Mesendoderm (in vitro differentiated cells): ENCODE measurements around the gene SLITRK6.

Experiments used
- DNase-seq: peaks from one replicate; pipeline ENCODE4 v3.0.0; 2013
- H2AK5ac ChIP-seq: 2 replicates; pipeline ENCODE4 v1.6.1; 2013; ENCODE audit warnings: low read length, inconsistent platforms
- H2BK120ac ChIP-seq: 2 replicates; pipeline ENCODE4 v1.6.1; 2013; ENCODE audit warnings: low read depth, mild to moderate bottlenecking, low read length, moderate library complexity, mixed read lengths
- H2BK15ac ChIP-seq: replicated peaks from 2 replicates; pipeline ENCODE4 v1.6.1; 2013; ENCODE audit warnings: low read depth, mild to moderate bottlenecking, moderate library complexity
- H2BK5ac ChIP-seq: 2 replicates; pipeline ENCODE4 v1.6.1; 2013; ENCODE audit warnings: low read length, inconsistent platforms
- H3K18ac ChIP-seq: 2 replicates; pipeline ENCODE4 v1.6.1; 2013; ENCODE audit warnings: mild to moderate bottlenecking, low read length, mixed read lengths
- H3K23ac ChIP-seq: one replicate; pipeline ENCODE4 v1.6.1; 2013; ENCODE audit warnings: low read length
- H3K27ac ChIP-seq: 2 replicates; pipeline ENCODE4 v1.5.1; 2013; ENCODE audit warnings: low read depth, mild to moderate bottlenecking, inconsistent platforms, low read length, moderate library complexity
- H3K27me3 ChIP-seq: 2 replicates; pipeline ENCODE4 v1.6.1; 2013; ENCODE audit warnings: low read length, control low read depth, mild to moderate bottlenecking, inconsistent platforms; ENCODE audit not compliant: insufficient read depth, poor library complexity
- H3K36me3 ChIP-seq: 2 replicates; pipeline ENCODE4 v1.6.1; 2013; ENCODE audit warnings: low read length, inconsistent platforms; ENCODE audit not compliant: control insufficient read depth, insufficient read depth
- H3K4ac ChIP-seq: one replicate; pipeline ENCODE4 v1.6.1; 2013; ENCODE audit warnings: low read depth, mild to moderate bottlenecking, low read length, moderate library complexity
- H3K4me1 ChIP-seq: 2 replicates; pipeline ENCODE4 v1.6.1; 2013; ENCODE audit warnings: low read depth, low read length, inconsistent platforms; ENCODE audit not compliant: control insufficient read depth
- H3K4me2 ChIP-seq: 2 replicates; pipeline ENCODE4 v1.6.1; 2013; ENCODE audit warnings: low read length
- H3K4me3 ChIP-seq: 2 replicates; pipeline ENCODE4 v1.5.1; 2013; ENCODE audit warnings: mild to moderate bottlenecking, low read length
- H3K56ac ChIP-seq: one replicate; pipeline ENCODE4 v1.6.1; 2013; ENCODE audit warnings: low read length
- H3K79me1 ChIP-seq: 2 replicates; pipeline ENCODE4 v1.6.1; 2013; ENCODE audit warnings: low read length, inconsistent platforms
- H3K79me2 ChIP-seq: 2 replicates; pipeline ENCODE4 v1.6.1; 2013; ENCODE audit warnings: mild to moderate bottlenecking, low read length; ENCODE audit not compliant: control insufficient read depth, insufficient read depth
- H3K9ac ChIP-seq: 2 replicates; pipeline ENCODE4 v1.6.1; 2013; ENCODE audit warnings: low read length, inconsistent platforms
- H4K5ac ChIP-seq: one replicate; pipeline ENCODE4 v1.6.1; 2013; ENCODE audit warnings: low read length
- H4K8ac ChIP-seq: one replicate; pipeline ENCODE4 v1.6.1; 2013; ENCODE audit warnings: low read depth, mild to moderate bottlenecking, control low read depth, low read length, moderate library complexity
- WGBS: extraction: QIAGEN DNeasy Blood & Tissue Kit; methylation state at CpG from one replicate; pipeline ENCODE4 v1.1.7; 2013; ENCODE audit warnings: low lambda C conversion rate, missing lambda C conversion rate; ENCODE audit not compliant: insufficient coverage; ENCODE audit errors: extremely low coverage; 5-methylcytosine and 5-hydroxymethylcytosine counted together

SLITRK6 gene

DNA sequence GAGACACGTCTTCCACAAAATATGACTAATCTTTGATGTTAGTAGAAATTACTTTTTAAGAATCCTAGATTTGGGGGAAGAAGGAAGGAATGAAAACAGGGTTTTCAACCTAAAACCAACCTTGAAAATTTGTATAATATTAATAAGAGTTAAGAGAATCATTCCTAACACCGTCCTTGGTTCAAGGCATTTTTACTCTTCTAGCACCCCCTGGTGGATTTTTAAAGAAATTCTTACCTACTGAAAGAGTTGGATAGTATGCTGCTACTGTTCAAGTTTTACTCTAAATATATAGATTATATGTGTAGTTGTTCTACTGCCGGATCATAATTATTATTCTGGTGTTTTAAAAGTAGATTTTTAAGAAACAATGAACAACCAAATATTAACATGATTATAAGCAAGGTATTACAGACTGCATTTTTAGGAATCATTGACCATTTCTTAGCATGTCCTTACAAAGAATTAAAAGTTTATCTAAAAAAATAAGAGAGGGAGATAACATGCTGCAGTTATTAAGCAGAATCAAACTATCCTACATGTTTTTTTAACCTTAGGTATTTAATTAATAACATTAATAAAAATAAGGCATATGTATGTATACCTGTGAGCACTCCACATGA, 7.4 kb upstream of the SLITRK6 start:
- H2BK15ac ChIP-seq = no peak overlapping the region
- H2BK5ac ChIP-seq = no peak overlapping the region
- H3K9ac ChIP-seq = no peak overlapping the region
- H3K18ac ChIP-seq = no peak overlapping the region
- no peaks in the 10 kb centered on the region for H3K79me2 ChIP-seq
- no peak overlapping the region for H4K8ac ChIP-seq
- H2AK5ac ChIP-seq = no peak overlapping the region
- H3K27me3 ChIP-seq = no peaks in the 10 kb centered on the region
- H3K36me3 ChIP-seq = no peaks in the 10 kb centered on the region
- no peak overlapping the region for H4K5ac ChIP-seq
- peak; percentile 40 for DNase-seq
- H3K79me1 ChIP-seq = no peaks in the 10 kb centered on the region
- no CpG with 5 or more reads among the region's 3 CpGs for WGBS
- H2BK120ac ChIP-seq = no peak overlapping the region
- no peak overlapping the region for H3K4me3 ChIP-seq
- H3K4me2 ChIP-seq = no peak overlapping the region
- H3K4ac ChIP-seq = no peak overlapping the region
- H3K27ac ChIP-seq = no peak overlapping the region
- no peaks in the 10 kb centered on the region for H3K4me1 ChIP-seq
- H3K56ac ChIP-seq = no peak overlapping the region
- no peak overlapping the region for H3K23ac ChIP-seq

DNA sequence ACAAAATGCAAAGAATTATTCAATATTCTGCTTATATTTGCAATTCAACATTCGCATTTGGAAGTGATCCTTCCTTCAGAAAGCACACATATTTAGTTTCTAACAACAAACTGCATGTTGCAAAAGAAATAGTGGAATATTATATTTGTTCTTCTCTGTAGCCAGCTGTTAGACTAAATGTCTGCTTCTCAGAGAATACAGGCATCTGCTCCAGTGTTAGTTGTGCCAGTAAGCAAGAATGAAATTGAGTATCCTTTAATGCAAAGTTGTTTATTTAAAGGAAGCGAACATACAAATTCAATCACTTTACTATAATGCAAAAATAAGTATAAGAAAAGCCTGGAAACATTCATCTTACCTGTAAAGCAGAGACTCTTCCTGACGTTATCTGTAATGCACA, 663 bp downstream of the SLITRK6 start:
- Histone ChIP-seq H3K9ac (no peak overlapping the region), H3K27ac (no peak overlapping the region), H4K5ac (no peak overlapping the region), H3K23ac (no peak overlapping the region), H3K27me3 (no peaks in the 10 kb centered on the region), H3K36me3 (no peaks in the 10 kb centered on the region), H4K8ac (no peak overlapping the region), H3K79me1 (no peaks in the 10 kb centered on the region), H3K4ac (no peak overlapping the region), H2BK120ac (no peak overlapping the region), H2BK5ac (no peak overlapping the region), H2AK5ac (no peak overlapping the region), H3K4me1 (no peaks in the 10 kb centered on the region), H3K18ac (no peak overlapping the region), H3K56ac (no peak overlapping the region), H3K4me3 (no peak overlapping the region), H3K79me2 (no peaks in the 10 kb centered on the region), H2BK15ac (no peak overlapping the region), H3K4me2 (no peak overlapping the region)
- WGBS = no CpG with 5 or more reads among the region's 3 CpGs
- DNase-seq = peak; percentile 1

DNA sequence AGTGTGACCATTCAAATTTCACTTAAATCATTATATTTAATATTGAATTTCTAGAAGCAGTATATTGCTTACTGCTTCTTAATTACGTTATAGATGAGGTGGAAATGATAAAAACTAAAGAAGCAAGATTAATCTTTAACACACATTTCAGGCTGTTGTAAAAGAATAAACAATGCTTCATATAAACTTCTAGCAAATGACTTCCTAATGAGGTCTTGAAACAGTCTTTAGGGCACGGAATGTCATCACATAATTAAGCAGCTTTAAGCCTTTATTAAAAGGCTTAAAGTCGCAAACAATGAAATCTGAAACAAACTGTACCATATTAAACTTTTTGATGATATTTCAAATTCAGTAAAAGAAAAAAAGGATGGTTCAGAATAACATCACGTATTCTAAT, 1.9 kb downstream of the SLITRK6 start:
- H2BK5ac ChIP-seq = no peak overlapping the region
- DNase-seq = no peak
- H3K36me3 ChIP-seq = no peaks in the 10 kb centered on the region
- no peak overlapping the region for H3K4me2 ChIP-seq
- H4K5ac ChIP-seq = no peak overlapping the region
- no peak overlapping the region for H3K4me3 ChIP-seq
- H2BK120ac ChIP-seq = no peak overlapping the region
- no peaks in the 10 kb centered on the region for H3K4me1 ChIP-seq
- H3K27ac ChIP-seq = no peak overlapping the region
- no peak overlapping the region for H3K9ac ChIP-seq
- H2BK15ac ChIP-seq = no peak overlapping the region
- no peak overlapping the region for H3K4ac ChIP-seq
- no peak overlapping the region for H3K18ac ChIP-seq
- no peak overlapping the region for H3K56ac ChIP-seq
- H3K27me3 ChIP-seq = no peaks in the 10 kb centered on the region
- H3K79me1 ChIP-seq = no peaks in the 10 kb centered on the region
- no peaks in the 10 kb centered on the region for H3K79me2 ChIP-seq
- no peak overlapping the region for H3K23ac ChIP-seq
- no peak overlapping the region for H2AK5ac ChIP-seq
- no CpG with 5 or more reads among the region's 4 CpGs for WGBS
- no peak overlapping the region for H4K8ac ChIP-seq

DNA sequence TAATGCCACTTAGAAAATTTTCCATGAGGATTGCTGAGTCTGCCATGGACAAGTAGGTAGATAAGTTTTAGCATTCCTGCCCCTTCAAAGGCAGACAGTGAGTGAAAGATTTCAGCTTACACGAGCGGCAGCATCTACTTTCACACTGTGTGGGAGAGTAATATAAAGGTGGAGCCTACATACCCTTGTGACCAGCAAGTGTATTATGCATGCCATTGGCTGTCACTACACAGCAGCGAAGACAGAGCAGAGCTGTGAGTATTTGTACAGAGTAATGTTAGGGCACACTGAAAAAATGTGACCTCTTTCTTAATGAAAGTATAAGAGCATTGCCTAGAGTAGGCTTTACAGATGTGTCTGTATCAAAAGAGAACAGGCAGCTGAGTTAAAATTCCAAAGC, 14.0 kb downstream of the SLITRK6 start:
- Histone ChIP-seq H3K4me3 (no peak overlapping the region), H2BK15ac (no peak overlapping the region), H4K5ac (no peak overlapping the region), H3K9ac (no peak overlapping the region), H3K23ac (no peak overlapping the region), H2BK120ac (no peak overlapping the region), H3K79me2 (no peaks in the 10 kb centered on the region), H4K8ac (no peak overlapping the region), H3K79me1 (no peaks in the 10 kb centered on the region), H3K4me1 (no peaks in the 10 kb centered on the region), H3K4ac (peak overlapping the region; percentile 43), H2AK5ac (no peak overlapping the region), H3K27me3 (no peaks in the 10 kb centered on the region), H3K27ac (no peak overlapping the region), H3K56ac (no peak overlapping the region), H3K4me2 (no peak overlapping the region), H2BK5ac (no peak overlapping the region), H3K36me3 (no peaks in the 10 kb centered on the region), H3K18ac (no peak overlapping the region)
- no peak for DNase-seq
- WGBS = no CpG with 5 or more reads among the region's 3 CpGs

DNA sequence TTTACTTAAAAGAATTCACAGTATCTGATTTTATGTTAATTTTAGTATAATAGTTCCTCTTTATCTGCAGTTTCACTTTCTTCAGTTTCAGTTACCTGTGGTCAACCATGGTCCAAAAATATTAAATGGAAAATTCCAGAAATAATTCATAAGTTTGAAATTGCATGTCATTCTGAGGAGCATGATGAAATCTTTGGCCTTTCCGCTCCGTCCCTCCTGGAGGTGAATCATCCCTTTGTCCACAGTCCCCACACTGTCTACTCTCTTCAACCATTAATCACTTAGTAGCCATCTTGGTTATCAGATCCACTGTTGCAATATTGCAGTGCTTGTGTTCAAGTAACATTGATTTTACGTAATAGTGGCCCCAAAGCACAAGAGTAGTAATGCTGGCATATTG, 26.9 kb downstream of the SLITRK6 start:
- no peak overlapping the region for H4K8ac ChIP-seq
- H3K18ac ChIP-seq = no peak overlapping the region
- H3K9ac ChIP-seq = no peak overlapping the region
- no peak overlapping the region for H3K4ac ChIP-seq
- H3K27ac ChIP-seq = no peak overlapping the region
- H3K36me3 ChIP-seq = no peaks in the 10 kb centered on the region
- H3K4me2 ChIP-seq = no peak overlapping the region
- no peak overlapping the region for H2AK5ac ChIP-seq
- H4K5ac ChIP-seq = no peak overlapping the region
- no peak overlapping the region for H3K4me3 ChIP-seq
- no peaks in the 10 kb centered on the region for H3K79me1 ChIP-seq
- no peaks in the 10 kb centered on the region for H3K4me1 ChIP-seq
- no peak overlapping the region for H2BK15ac ChIP-seq
- no peak overlapping the region for H3K56ac ChIP-seq
- H2BK120ac ChIP-seq = no peak overlapping the region
- no CpG with 5 or more reads among the region's 3 CpGs for WGBS
- no peaks in the 10 kb centered on the region for H3K27me3 ChIP-seq
- no peak for DNase-seq
- H3K23ac ChIP-seq = no peak overlapping the region
- H2BK5ac ChIP-seq = no peak overlapping the region
- H3K79me2 ChIP-seq = no peaks in the 10 kb centered on the region

DNA sequence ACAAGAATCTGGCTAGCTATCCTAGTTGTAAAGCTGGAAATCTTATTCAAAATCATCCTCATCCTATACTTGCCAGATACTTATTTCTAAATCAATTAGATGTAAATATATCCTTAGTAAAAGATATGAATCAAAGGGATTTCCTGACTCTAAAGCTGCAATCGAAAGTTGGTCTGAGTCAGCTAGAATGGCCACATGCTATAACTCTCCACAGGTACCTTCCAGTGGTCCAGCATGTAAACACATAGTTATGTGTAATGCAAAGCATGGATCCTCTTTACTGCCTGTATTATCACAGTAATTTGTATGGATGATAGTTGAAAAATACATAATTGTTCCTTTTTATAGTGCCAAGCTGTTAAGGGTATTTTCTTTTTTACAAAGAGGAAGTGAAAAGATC, 27.4 kb downstream of the SLITRK6 start:
- H4K8ac ChIP-seq = no peak overlapping the region
- no peak overlapping the region for H3K4me2 ChIP-seq
- H3K79me2 ChIP-seq = no peaks in the 10 kb centered on the region
- H3K79me1 ChIP-seq = no peaks in the 10 kb centered on the region
- no peak overlapping the region for H2BK5ac ChIP-seq
- no peak overlapping the region for H3K18ac ChIP-seq
- no peak overlapping the region for H3K56ac ChIP-seq
- no peak overlapping the region for H2BK15ac ChIP-seq
- H2BK120ac ChIP-seq = no peak overlapping the region
- no peaks in the 10 kb centered on the region for H3K4me1 ChIP-seq
- no peak overlapping the region for H3K4ac ChIP-seq
- no peak for DNase-seq
- H3K36me3 ChIP-seq = no peaks in the 10 kb centered on the region
- WGBS = no CpG with 5 or more reads among the region's 1 CpG
- no peak overlapping the region for H3K9ac ChIP-seq
- no peak overlapping the region for H4K5ac ChIP-seq
- no peak overlapping the region for H3K4me3 ChIP-seq
- H2AK5ac ChIP-seq = no peak overlapping the region
- no peaks in the 10 kb centered on the region for H3K27me3 ChIP-seq
- H3K23ac ChIP-seq = no peak overlapping the region
- H3K27ac ChIP-seq = no peak overlapping the region
